Subcutaneous abdominal adipose tissue (tissue), 5 donors: ENCODE data around the gene LAS1L.

Experiments used
- H3K27ac ChIP-seq: one replicate; pipeline ENCODE4 v1.7.0; 2013; ENCODE audit warnings: low read depth, mild to moderate bottlenecking, inconsistent platforms, low read length, moderate library complexity
- H3K27me3 ChIP-seq, 5 donors: one replicate each; pipeline ENCODE4 v1.7.0; 2013; ENCODE audit warnings: low read length in 5 of 5, inconsistent platforms in 1 of 5; ENCODE audit not compliant: control insufficient read depth in 5 of 5, insufficient read depth in 4 of 5
- H3K36me3 ChIP-seq, 5 donors: one replicate each; pipeline ENCODE4 v1.7.0; 2013; ENCODE audit warnings: low read length in 5 of 5; ENCODE audit not compliant: control insufficient read depth in 5 of 5, insufficient read depth in 5 of 5
- H3K4me1 ChIP-seq, 5 donors: one replicate each; pipeline ENCODE4 v1.7.0; 2013; ENCODE audit warnings: low read length in 5 of 5, mild to moderate bottlenecking in 3 of 5, moderate library complexity in 1 of 5; ENCODE audit not compliant: control insufficient read depth in 5 of 5, insufficient read depth in 5 of 5
- H3K4me3 ChIP-seq, 5 donors: one replicate each; pipeline ENCODE4 v1.7.0; 2013; ENCODE audit warnings: low read length in 5 of 5, low read depth in 1 of 5
- H3K9ac ChIP-seq, 5 donors: one replicate each; pipeline ENCODE4 v1.7.0; 2013; ENCODE audit warnings: low read length in 5 of 5, mild to moderate bottlenecking in 4 of 5, moderate library complexity in 3 of 5
- H3K9me3 ChIP-seq, 5 donors: one replicate each; pipeline ENCODE4 v1.7.0; 2013; ENCODE audit warnings: low read length in 5 of 5; ENCODE audit not compliant: control insufficient read depth in 5 of 5
- donor health status: healthy.
- donor health status: healthy.
- donor health status: healthy.
- donor health status: healthy.
- donor health status: healthy.

LAS1L gene

GRCh38 chrX:65551489-65552339 lies 17.1 kb upstream of the LAS1L start:
- no peaks in the 10 kb centered on the region for H3K36me3 ChIP-seq
- H3K9ac ChIP-seq = no peak overlapping the region
- H3K9me3 ChIP-seq = peaks cover 0 to 2% (median 0%) of the 10 kb centered on the region in 5 donors
- peaks cover 0 to 13% (median 4%) of the 10 kb centered on the region in 5 donors for H3K27me3 ChIP-seq
- no peak overlapping the region for H3K27ac ChIP-seq
- H3K4me3 ChIP-seq = no peak overlapping the region
- H3K4me1 ChIP-seq = no peaks in the 10 kb centered on the region

- Histone ChIP-seq H3K27me3 (peaks cover 0 to 13% (median 6%) of the 10 kb centered on the region in 5 donors), H3K4me1 (no peaks in the 10 kb centered on the region), H3K9ac (no peak overlapping the region), H3K36me3 (no peaks in the 10 kb centered on the region), H3K9me3 (peaks cover 0 to 2% (median 0%) of the 10 kb centered on the region in 5 donors), H3K4me3 (no peak overlapping the region), H3K27ac (no peak overlapping the region)
Measured at GRCh38 chrX:65551086-65551485, 16.5 kb upstream of the LAS1L start.

- no peak overlapping the region for H3K27ac ChIP-seq
- H3K4me3 ChIP-seq = no peak overlapping the region
- H3K27me3 ChIP-seq = peaks cover 0 to 19% (median 7%) of the 10 kb centered on the region in 5 donors
- H3K4me1 ChIP-seq = no peaks in the 10 kb centered on the region
- no peaks in the 10 kb centered on the region for H3K36me3 ChIP-seq
- H3K9me3 ChIP-seq = no peaks in the 10 kb centered on the region
- no peak overlapping the region for H3K9ac ChIP-seq
Measured at GRCh38 chrX:65545456-65545855, 10.9 kb upstream of the LAS1L start.

- H3K4me1 ChIP-seq = peaks cover 8 to 18% (median 13%) of the 10 kb centered on the region in 5 donors
- H3K4me3 ChIP-seq = no peak overlapping the region
- no peak overlapping the region for H3K27ac ChIP-seq
- H3K27me3 ChIP-seq = peaks cover 0 to 17% (median 3%) of the 10 kb centered on the region in 5 donors
- peaks cover 0 to 7% (median 5%) of the 10 kb centered on the region in 5 donors for H3K9me3 ChIP-seq
- H3K9ac ChIP-seq = no peak overlapping the region
- H3K36me3 ChIP-seq = peaks cover 0 to 2% (median under 1%) of the 10 kb centered on the region in 5 donors
Measured at GRCh38 chrX:65537229-65537628, 2.6 kb upstream of the LAS1L start.

- Histone ChIP-seq H3K27me3 (peaks cover 0 to 14% (median 3%) of the 10 kb centered on the region in 5 donors), H3K4me3 (no peak overlapping the region), H3K4me1 (peaks cover 8 to 18% (median 13%) of the 10 kb centered on the region in 5 donors), H3K36me3 (peaks cover 0 to 7% (median 5%) of the 10 kb centered on the region in 5 donors), H3K9ac (no peak overlapping the region), H3K9me3 (peaks cover 0 to 7% (median 5%) of the 10 kb centered on the region in 5 donors), H3K27ac (no peak overlapping the region)
Measured at GRCh38 chrX:65536291-65536690, 1.7 kb upstream of the LAS1L start.

GRCh38 chrX:65532016-65532415 lies 2.6 kb downstream of the LAS1L start:
- Histone ChIP-seq H3K4me3 (no peak overlapping the region), H3K9ac (no peak overlapping the region), H3K4me1 (peaks cover 8 to 20% (median 13%) of the 10 kb centered on the region in 5 donors), H3K27me3 (peaks cover 0 to 18% (median 5%) of the 10 kb centered on the region in 5 donors), H3K36me3 (peaks cover 0 to 30% (median 16%) of the 10 kb centered on the region in 5 donors), H3K27ac (no peak overlapping the region), H3K9me3 (peaks cover 0 to 7% (median 5%) of the 10 kb centered on the region in 5 donors)

GRCh38 chrX:65528705-65529340 lies 5.8 kb downstream of the LAS1L start:
- H3K9me3 ChIP-seq = no peaks in the 10 kb centered on the region
- H3K4me1 ChIP-seq = peaks cover 8 to 14% (median 10%) of the 10 kb centered on the region in 5 donors
- peaks cover 4 to 54% (median 33%) of the 10 kb centered on the region in 5 donors for H3K36me3 ChIP-seq
- no peak overlapping the region for H3K27ac ChIP-seq
- H3K4me3 ChIP-seq = no peak overlapping the region
- H3K27me3 ChIP-seq = peaks cover 0 to 18% (median 8%) of the 10 kb centered on the region in 5 donors
- no peak overlapping the region for H3K9ac ChIP-seq

- Histone ChIP-seq H3K27ac (no peak overlapping the region), H3K4me1 (peaks cover 3 to 9% (median 5%) of the 10 kb centered on the region in 5 donors), H3K27me3 (peaks cover 0 to 18% (median 8%) of the 10 kb centered on the region in 5 donors), H3K36me3 (peaks cover 4 to 59% (median 39%) of the 10 kb centered on the region in 5 donors), H3K9me3 (no peaks in the 10 kb centered on the region), H3K9ac (no peak overlapping the region), H3K4me3 (no peak overlapping the region)
Measured at GRCh38 chrX:65528293-65528692, 6.3 kb downstream of the LAS1L start.

GRCh38 chrX:65524139-65524538 lies 10.4 kb downstream of the LAS1L start:
- no peak overlapping the region for H3K9ac ChIP-seq
- H3K4me3 ChIP-seq = no peak overlapping the region
- H3K9me3 ChIP-seq = no peaks in the 10 kb centered on the region
- H3K36me3 ChIP-seq = peaks cover 9 to 78% (median 63%) of the 10 kb centered on the region in 5 donors
- no peak overlapping the region for H3K27ac ChIP-seq
- H3K27me3 ChIP-seq = peaks cover 0 to 12% (median 8%) of the 10 kb centered on the region in 5 donors
- H3K4me1 ChIP-seq = peaks cover 0 to 5% (median 0%) of the 10 kb centered on the region in 5 donors
